Measurements from ENCODE around the gene ORMDL3. TPM values are rescaled to one million over a fixed set of nuclear protein-coding genes. Genes with fewer than 3 reads are reported as not detected.
A peak's percentile ranks its signal among the peaks of the same experiment; 100 is the strongest.

The ORMDL3 gene
- total and polyA plus RNA-seq, 2 donors, result 67.6 to 170 TPM

- H3K36me3 ChIP-seq (ENCODE audit: control insufficient read depth in 2 of 2, insufficient read depth in 2 of 2, low read length in 1 of 2), result peaks cover 52 to 59% of the 10 kb centered on the region in 2 donors
- H3K27ac ChIP-seq (ENCODE audit: low read depth in 1 of 2, low read length in 1 of 2), result peak overlapping the region; percentile 11 to 26
- WGBS, result 95% methylated on average over 17 of the region's 17 CpGs
- no peaks in the 10 kb centered on the region for H3K27me3 ChIP-seq (ENCODE audit: control insufficient read depth in 2 of 2, insufficient read depth in 1 of 2, low read length in 1 of 2)
- DNase-seq (ENCODE audit: low read depth in 6 of 9, low spot score in 9 of 9), result no peak
- H3K4me1 ChIP-seq (ENCODE audit: control insufficient read depth in 2 of 2, insufficient read depth in 2 of 2, low read length in 2 of 2), result peaks cover 36 to 85% of the 10 kb centered on the region in 2 donors
- peaks cover 0 to 4% of the 10 kb centered on the region in 2 donors for H3K9me3 ChIP-seq (ENCODE audit: control insufficient read depth in 2 of 2, insufficient read depth in 1 of 2, low read length in 1 of 2)
- H3K4me3 ChIP-seq (ENCODE audit: low read length in 2 of 2), result peak overlapping the region in 1 of 2 donors; percentile 97
Measured at GRCh38 chr17:39923836-39924690, 3.3 kb downstream of the ORMDL3 start.

- peaks cover 28 to 85% of the 10 kb centered on the region in 2 donors for H3K4me1 ChIP-seq (ENCODE audit: control insufficient read depth in 2 of 2, insufficient read depth in 2 of 2, low read length in 2 of 2)
- H3K9me3 ChIP-seq (ENCODE audit: control insufficient read depth in 2 of 2, insufficient read depth in 1 of 2, low read length in 1 of 2), result peaks cover 0 to 4% of the 10 kb centered on the region in 2 donors
- H3K36me3 ChIP-seq (ENCODE audit: control insufficient read depth in 2 of 2, insufficient read depth in 2 of 2, low read length in 1 of 2), result peaks cover 59 to 65% of the 10 kb centered on the region in 2 donors
- no peak for DNase-seq (ENCODE audit: low read depth in 6 of 9, low spot score in 9 of 9)
- H3K27me3 ChIP-seq (ENCODE audit: control insufficient read depth in 2 of 2, insufficient read depth in 1 of 2, low read length in 1 of 2), result no peaks in the 10 kb centered on the region
- WGBS, result 98% methylated on average over 6 of the region's 6 CpGs
- no peak overlapping the region for H3K27ac ChIP-seq (ENCODE audit: low read depth in 1 of 2, low read length in 1 of 2)
- H3K4me3 ChIP-seq (ENCODE audit: low read length in 2 of 2), result no peak overlapping the region
Measured at GRCh38 chr17:39923230-39923629, 4.2 kb downstream of the ORMDL3 start.

DNA sequence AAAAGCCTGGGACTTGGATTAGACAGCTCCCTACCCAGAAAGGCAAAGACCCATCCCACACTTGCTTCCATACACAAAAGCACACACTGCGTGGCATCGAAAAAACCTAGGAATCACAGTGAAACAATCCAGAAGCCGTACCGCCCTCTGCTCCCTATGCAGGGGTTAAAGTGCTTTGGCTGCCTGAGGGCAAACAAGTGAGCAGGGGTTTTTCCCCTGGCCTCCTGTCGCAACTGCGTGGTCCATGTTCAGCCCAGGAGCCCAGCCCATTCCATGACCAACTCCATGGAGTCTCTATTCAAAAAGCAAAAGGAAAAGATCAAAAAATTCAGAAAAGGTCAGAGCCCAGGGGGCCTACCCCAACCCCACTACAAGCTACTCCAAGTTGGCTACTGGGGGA, 5.4 kb downstream of the ORMDL3 start:
- no peak overlapping the region for H3K4me3 ChIP-seq (ENCODE audit: low read length in 2 of 2)
- H3K27me3 ChIP-seq (ENCODE audit: control insufficient read depth in 2 of 2, insufficient read depth in 1 of 2, low read length in 1 of 2), result no peaks in the 10 kb centered on the region
- H3K27ac ChIP-seq (ENCODE audit: low read depth in 1 of 2, low read length in 1 of 2), result peak overlapping the region in 1 of 2 donors; percentile 72
- no peak for DNase-seq (ENCODE audit: low read depth in 6 of 9, low spot score in 9 of 9)
- peaks cover 24 to 79% of the 10 kb centered on the region in 2 donors for H3K4me1 ChIP-seq (ENCODE audit: control insufficient read depth in 2 of 2, insufficient read depth in 2 of 2, low read length in 2 of 2)
- H3K36me3 ChIP-seq (ENCODE audit: control insufficient read depth in 2 of 2, insufficient read depth in 2 of 2, low read length in 1 of 2), result peaks cover 63 to 74% of the 10 kb centered on the region in 2 donors
- WGBS, result 95% methylated on average over 6 of the region's 6 CpGs
- H3K9me3 ChIP-seq (ENCODE audit: control insufficient read depth in 2 of 2, insufficient read depth in 1 of 2, low read length in 1 of 2), result peaks cover 0 to 4% of the 10 kb centered on the region in 2 donors

GRCh38 chr17:39921323-39921722, 6.1 kb downstream of the ORMDL3 start:
- peaks cover 65 to 81% of the 10 kb centered on the region in 2 donors for H3K36me3 ChIP-seq (ENCODE audit: control insufficient read depth in 2 of 2, insufficient read depth in 2 of 2, low read length in 1 of 2)
- H3K4me3 ChIP-seq (ENCODE audit: low read length in 2 of 2), result no peak overlapping the region
- peak overlapping the region; percentile 61 to 72 for H3K27ac ChIP-seq (ENCODE audit: low read depth in 1 of 2, low read length in 1 of 2)
- peaks cover 24 to 78% of the 10 kb centered on the region in 2 donors for H3K4me1 ChIP-seq (ENCODE audit: control insufficient read depth in 2 of 2, insufficient read depth in 2 of 2, low read length in 2 of 2)
- no peak for DNase-seq (ENCODE audit: low read depth in 6 of 9, low spot score in 9 of 9)
- peaks cover 0 to 4% of the 10 kb centered on the region in 2 donors for H3K9me3 ChIP-seq (ENCODE audit: control insufficient read depth in 2 of 2, insufficient read depth in 1 of 2, low read length in 1 of 2)
- no peaks in the 10 kb centered on the region for H3K27me3 ChIP-seq (ENCODE audit: control insufficient read depth in 2 of 2, insufficient read depth in 1 of 2, low read length in 1 of 2)
- 46% methylated on average over 5 of the region's 5 CpGs for WGBS

GRCh38 chr17:39920218-39921210, 6.9 kb downstream of the ORMDL3 start:
- Histone ChIP-seq H3K36me3 (ENCODE audit: control insufficient read depth in 2 of 2, insufficient read depth in 2 of 2, low read length in 1 of 2) (peaks cover 70 to 88% of the 10 kb centered on the region in 2 donors), H3K27ac (ENCODE audit: low read depth in 1 of 2, low read length in 1 of 2) (peak overlapping the region; percentile 61 to 72), H3K9me3 (ENCODE audit: control insufficient read depth in 2 of 2, insufficient read depth in 1 of 2, low read length in 1 of 2) (peaks cover 0 to 4% of the 10 kb centered on the region in 2 donors), H3K4me1 (ENCODE audit: control insufficient read depth in 2 of 2, insufficient read depth in 2 of 2, low read length in 2 of 2) (peaks cover 20 to 70% of the 10 kb centered on the region in 2 donors), H3K4me3 (ENCODE audit: low read length in 2 of 2) (no peak overlapping the region), H3K27me3 (ENCODE audit: control insufficient read depth in 2 of 2, insufficient read depth in 1 of 2, low read length in 1 of 2) (no peaks in the 10 kb centered on the region)
- peak in 1 of 9 donors; percentile 25 for DNase-seq (ENCODE audit: low read depth in 6 of 9, low spot score in 9 of 9)
- 81% methylated on average over 19 of the region's 19 CpGs for WGBS

DNA sequence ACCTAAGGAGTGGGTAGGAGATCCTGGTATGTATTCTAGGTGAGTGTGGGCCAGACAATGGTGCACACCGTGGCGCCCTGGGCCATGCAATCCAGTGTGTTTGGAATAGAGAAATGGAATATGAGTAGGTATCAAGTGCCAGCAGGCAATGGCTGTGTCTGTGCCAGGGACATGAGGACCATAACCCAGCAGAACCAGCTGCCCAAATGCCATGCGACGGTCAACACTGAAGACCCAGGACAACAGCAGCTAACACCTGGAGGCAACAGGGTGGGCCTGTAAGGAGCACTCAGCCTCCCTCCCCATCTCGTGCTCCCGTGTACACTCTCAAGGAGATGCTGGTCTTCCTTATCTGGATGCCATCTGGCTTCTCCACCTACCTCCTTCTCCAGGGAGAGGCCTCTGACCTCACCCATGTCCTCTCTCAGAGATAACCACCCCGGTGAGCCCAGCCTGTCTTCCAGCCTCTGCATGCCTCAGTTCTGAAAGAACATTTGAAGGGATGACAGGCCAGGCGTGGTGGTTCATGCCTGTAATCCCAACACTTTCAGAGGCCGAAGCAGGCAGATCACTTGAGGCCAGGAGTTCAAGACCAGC, 8.2 kb downstream of the ORMDL3 start:
- peaks cover 69 to 79% of the 10 kb centered on the region in 2 donors for H3K36me3 ChIP-seq (ENCODE audit: control insufficient read depth in 2 of 2, insufficient read depth in 2 of 2, low read length in 1 of 2)
- 99% methylated on average over 9 of the region's 9 CpGs for whole genome bisulfite sequencing
- peaks cover 0 to 4% of the 10 kb centered on the region in 2 donors for H3K9me3 ChIP-seq (ENCODE audit: control insufficient read depth in 2 of 2, insufficient read depth in 1 of 2, low read length in 1 of 2)
- no peak overlapping the region for H3K27ac ChIP-seq (ENCODE audit: low read depth in 1 of 2, low read length in 1 of 2)
- no peaks in the 10 kb centered on the region for H3K27me3 ChIP-seq (ENCODE audit: control insufficient read depth in 2 of 2, insufficient read depth in 1 of 2, low read length in 1 of 2)
- H3K4me3 ChIP-seq (ENCODE audit: low read length in 2 of 2), result no peak overlapping the region
- H3K4me1 ChIP-seq (ENCODE audit: control insufficient read depth in 2 of 2, insufficient read depth in 2 of 2, low read length in 2 of 2), result peaks cover 6 to 57% of the 10 kb centered on the region in 2 donors
- no peak for DNase-seq (ENCODE audit: low read depth in 6 of 9, low spot score in 9 of 9)

DNA sequence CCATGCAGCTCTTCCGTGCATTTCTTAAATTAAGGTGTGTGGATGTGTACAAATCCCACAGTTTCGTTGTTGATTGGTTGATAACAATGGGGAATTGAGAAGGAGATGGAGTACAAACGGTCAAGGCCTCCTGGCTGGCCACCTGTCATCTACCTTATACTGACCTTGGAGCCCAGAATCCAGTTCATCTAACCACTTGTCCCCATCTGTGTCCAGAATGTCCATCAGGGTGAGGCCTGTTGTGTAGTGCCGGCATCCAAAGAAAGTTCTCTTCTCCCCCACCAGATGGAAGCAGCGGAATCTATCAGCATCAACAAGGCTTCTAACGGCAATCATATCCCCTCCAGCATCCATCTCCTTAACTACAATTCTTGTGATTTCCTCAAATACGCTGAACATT, 10.5 kb downstream of the ORMDL3 start:
- 98% methylated on average over 7 of the region's 7 CpGs for WGBS
- H3K36me3 ChIP-seq (ENCODE audit: control insufficient read depth in 2 of 2, insufficient read depth in 2 of 2, low read length in 1 of 2), result peaks cover 60 to 74% of the 10 kb centered on the region in 2 donors
- no peak overlapping the region for H3K27ac ChIP-seq (ENCODE audit: low read depth in 1 of 2, low read length in 1 of 2)
- no peak for DNase-seq (ENCODE audit: low read depth in 6 of 9, low spot score in 9 of 9)
- no peak overlapping the region for H3K4me3 ChIP-seq (ENCODE audit: low read length in 2 of 2)
- no peaks in the 10 kb centered on the region for H3K27me3 ChIP-seq (ENCODE audit: control insufficient read depth in 2 of 2, insufficient read depth in 1 of 2, low read length in 1 of 2)
- peaks cover 0 to 34% of the 10 kb centered on the region in 2 donors for H3K4me1 ChIP-seq (ENCODE audit: control insufficient read depth in 2 of 2, insufficient read depth in 2 of 2, low read length in 2 of 2)
- H3K9me3 ChIP-seq (ENCODE audit: control insufficient read depth in 2 of 2, insufficient read depth in 1 of 2, low read length in 1 of 2), result peaks cover 0 to 4% of the 10 kb centered on the region in 2 donors

DNA sequence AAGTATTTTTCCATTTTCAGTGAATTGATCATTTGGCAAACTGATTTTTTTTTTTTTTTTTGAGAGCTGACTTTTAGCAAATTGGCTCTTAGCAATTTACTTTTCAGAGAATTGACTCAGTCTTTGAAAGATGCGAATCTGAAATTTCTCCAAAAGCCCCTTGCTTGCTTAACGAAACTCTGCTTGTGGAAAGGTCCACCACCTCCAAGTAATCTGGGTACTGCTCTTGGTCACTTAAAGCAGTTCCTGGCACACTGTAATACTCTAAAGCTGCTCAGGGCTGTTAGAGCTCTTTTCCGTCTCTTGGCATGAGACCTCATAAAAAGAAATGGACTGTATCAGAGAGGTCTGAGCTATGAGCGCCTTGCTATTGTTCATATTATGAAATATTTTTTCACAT, 11.8 kb downstream of the ORMDL3 start:
- Histone ChIP-seq H3K4me3 (ENCODE audit: low read length in 2 of 2) (no peak overlapping the region), H3K27ac (ENCODE audit: low read depth in 1 of 2, low read length in 1 of 2) (no peak overlapping the region), H3K27me3 (ENCODE audit: control insufficient read depth in 2 of 2, insufficient read depth in 1 of 2, low read length in 1 of 2) (no peaks in the 10 kb centered on the region), H3K36me3 (ENCODE audit: control insufficient read depth in 2 of 2, insufficient read depth in 2 of 2, low read length in 1 of 2) (peaks cover 59 to 70% of the 10 kb centered on the region in 2 donors), H3K9me3 (ENCODE audit: control insufficient read depth in 2 of 2, insufficient read depth in 1 of 2, low read length in 1 of 2) (no peaks in the 10 kb centered on the region), H3K4me1 (ENCODE audit: control insufficient read depth in 2 of 2, insufficient read depth in 2 of 2, low read length in 2 of 2) (peaks cover 0 to 23% of the 10 kb centered on the region in 2 donors)
- 89% methylated on average over 4 of the region's 4 CpGs for WGBS
- DNase-seq (ENCODE audit: low read depth in 6 of 9, low spot score in 9 of 9), result no peak
